ENCODE results near the gene HBEGF.

- TF ChIP-seq, protein P1, sequence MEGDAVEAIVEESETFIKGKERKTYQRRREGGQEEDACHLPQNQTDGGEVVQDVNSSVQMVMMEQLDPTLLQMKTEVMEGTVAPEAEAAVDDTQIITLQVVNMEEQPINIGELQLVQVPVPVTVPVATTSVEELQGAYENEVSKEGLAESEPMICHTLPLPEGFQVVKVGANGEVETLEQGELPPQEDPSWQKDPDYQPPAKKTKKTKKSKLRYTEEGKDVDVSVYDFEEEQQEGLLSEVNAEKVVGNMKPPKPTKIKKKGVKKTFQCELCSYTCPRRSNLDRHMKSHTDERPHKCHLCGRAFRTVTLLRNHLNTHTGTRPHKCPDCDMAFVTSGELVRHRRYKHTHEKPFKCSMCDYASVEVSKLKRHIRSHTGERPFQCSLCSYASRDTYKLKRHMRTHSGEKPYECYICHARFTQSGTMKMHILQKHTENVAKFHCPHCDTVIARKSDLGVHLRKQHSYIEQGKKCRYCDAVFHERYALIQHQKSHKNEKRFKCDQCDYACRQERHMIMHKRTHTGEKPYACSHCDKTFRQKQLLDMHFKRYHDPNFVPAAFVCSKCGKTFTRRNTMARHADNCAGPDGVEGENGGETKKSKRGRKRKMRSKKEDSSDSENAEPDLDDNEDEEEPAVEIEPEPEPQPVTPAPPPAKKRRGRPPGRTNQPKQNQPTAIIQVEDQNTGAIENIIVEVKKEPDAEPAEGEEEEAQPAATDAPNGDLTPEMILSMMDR (IDR thresholded peaks at IDR 0.05; ENCODE audit: low read depth, low read length), result no peak
- TF ChIP-seq EZH2phosphoT487 (IDR thresholded peaks at IDR 0.05; ENCODE audit: low read depth), result no peak
These were observed 43.4 kb downstream of the HBEGF start, which contains the start of gene PFDN1 for GRCh38 chr5:140302786-140303639.

All from OCI-LY3 (cell line).